Neuron (in vitro differentiated cells): Measurements from ENCODE around the gene NEDD4L.
"Not testable (repeated sequence)": the region's sequence is repeated elsewhere in the genome, so short reads cannot be mapped to it uniquely, and the experiment has no call there.

Source experiments
- H2AFZ ChIP-seq: one replicate; pipeline ENCODE4 v1.6.1; 2013; ENCODE audit warnings: low read depth, mild to moderate bottlenecking, inconsistent platforms, low read length, moderate library complexity
- H3K27me3 ChIP-seq: one replicate; pipeline ENCODE4 v1.6.1; 2013; ENCODE audit warnings: low read length; ENCODE audit not compliant: insufficient read depth
- H3K36me3 ChIP-seq: one replicate; pipeline ENCODE4 v1.6.1; 2013; ENCODE audit warnings: low read length; ENCODE audit not compliant: insufficient read depth
- H3K4me1 ChIP-seq: one replicate; pipeline ENCODE4 v1.6.1; 2013; ENCODE audit warnings: low read length; ENCODE audit not compliant: insufficient read depth
- H3K4me3 ChIP-seq: 2 replicates; pipeline ENCODE4 v1.5.1; 2013; ENCODE audit warnings: mild to moderate bottlenecking, low read length, moderate library complexity
- H3K9me3 ChIP-seq: one replicate; pipeline ENCODE4 v1.6.1; 2013; ENCODE audit warnings: low read length

Gene NEDD4L

GRCh38 chr18:58168993-58169392 is 125.0 kb downstream of the NEDD4L start:
- Histone ChIP-seq H3K27me3 (no peaks in the 10 kb centered on the region), H3K4me1 (no peaks in the 10 kb centered on the region), H3K36me3 (peaks cover 11% of the 10 kb centered on the region), H2AFZ (no peak overlapping the region), H3K4me3 (no peak overlapping the region), H3K9me3 (no peaks in the 10 kb centered on the region)

DNA sequence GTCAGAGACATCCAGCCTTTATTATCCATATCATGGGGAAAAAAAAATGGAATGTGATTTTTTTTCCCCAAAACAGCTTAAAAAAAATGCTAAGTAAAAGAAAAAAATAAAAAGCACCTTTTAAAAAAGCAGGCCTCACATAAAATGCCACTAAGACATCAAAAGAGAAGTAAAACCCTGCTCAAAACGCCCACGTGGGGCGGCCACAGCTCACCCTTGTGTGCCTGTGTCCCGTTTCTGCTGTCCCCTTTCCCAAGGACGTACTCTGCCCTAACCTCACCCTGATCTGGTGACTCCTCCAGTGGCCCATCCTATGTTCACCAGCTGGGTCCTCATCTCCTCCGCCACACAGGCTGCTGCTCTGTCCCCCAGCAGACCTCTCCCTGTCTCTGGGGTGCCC is 125.4 kb downstream of the NEDD4L start:
- H3K9me3 ChIP-seq = no peaks in the 10 kb centered on the region
- H3K27me3 ChIP-seq = no peaks in the 10 kb centered on the region
- peaks cover 11% of the 10 kb centered on the region for H3K36me3 ChIP-seq
- no peak overlapping the region for H3K4me3 ChIP-seq
- H2AFZ ChIP-seq = no peak overlapping the region
- no peaks in the 10 kb centered on the region for H3K4me1 ChIP-seq

GRCh38 chr18:58170036-58170435 is 126.0 kb downstream of the NEDD4L start:
- H3K27me3 ChIP-seq, H2AFZ ChIP-seq, H3K4me3 ChIP-seq, H3K9me3 ChIP-seq, H3K4me1 ChIP-seq: not testable (repeated sequence)
- peaks cover 11% of the 10 kb centered on the region for H3K36me3 ChIP-seq

GRCh38 chr18:58172031-58172430 is 128.0 kb downstream of the NEDD4L start:
- Histone ChIP-seq H3K36me3 (peaks cover 6% of the 10 kb centered on the region), H3K4me1 (peaks cover 5% of the 10 kb centered on the region), H3K9me3 (no peaks in the 10 kb centered on the region), H3K4me3 (no peak overlapping the region), H2AFZ (no peak overlapping the region), H3K27me3 (no peaks in the 10 kb centered on the region)

GRCh38 chr18:58174285-58174684 is 130.3 kb downstream of the NEDD4L start:
- Histone ChIP-seq H3K4me1 (peaks cover 10% of the 10 kb centered on the region), H3K27me3 (no peaks in the 10 kb centered on the region), H2AFZ (no peak overlapping the region)

DNA sequence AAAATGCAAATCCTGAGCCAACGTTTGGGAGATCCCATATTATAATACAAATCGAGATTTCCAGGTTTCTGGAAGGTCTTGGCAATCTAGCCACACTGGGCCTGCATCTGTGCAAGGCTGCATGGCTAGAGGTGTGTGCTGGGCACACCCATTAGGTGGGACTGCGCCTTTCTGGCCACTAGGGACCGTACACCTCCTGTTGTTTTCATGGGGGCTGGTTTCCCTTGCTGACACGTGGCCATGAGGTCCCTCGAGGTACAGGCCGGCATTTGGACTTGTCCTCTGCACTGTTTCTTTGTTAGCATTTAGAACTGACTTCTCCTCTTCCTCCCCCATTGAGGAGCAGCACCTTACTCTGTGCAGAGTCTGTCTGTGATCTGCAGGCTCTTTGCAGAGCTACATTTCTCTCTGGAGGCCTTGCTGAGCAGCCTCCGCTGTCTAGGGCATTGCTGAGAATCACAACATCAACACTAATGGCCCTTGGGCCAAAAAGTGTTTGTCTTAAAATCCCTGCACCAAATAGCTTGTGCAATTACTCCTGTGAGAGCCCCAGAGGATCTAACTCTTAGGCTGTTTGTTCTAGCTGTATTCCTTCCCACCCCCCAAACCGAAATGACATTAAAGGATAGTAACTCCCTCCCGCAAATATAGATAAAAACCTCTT is 131.2 kb downstream of the NEDD4L start:
- Histone ChIP-seq H3K27me3 (no peaks in the 10 kb centered on the region), H3K36me3 (peaks cover 4% of the 10 kb centered on the region), H2AFZ (no peak overlapping the region)

More at GRCh38 chr18:58174285-58174684, 130.3 kb downstream of the NEDD4L start:
- peaks cover 6% of the 10 kb centered on the region for H3K36me3 ChIP-seq
- H3K4me3 ChIP-seq = no peak overlapping the region
- H3K9me3 ChIP-seq = no peaks in the 10 kb centered on the region

DNA sequence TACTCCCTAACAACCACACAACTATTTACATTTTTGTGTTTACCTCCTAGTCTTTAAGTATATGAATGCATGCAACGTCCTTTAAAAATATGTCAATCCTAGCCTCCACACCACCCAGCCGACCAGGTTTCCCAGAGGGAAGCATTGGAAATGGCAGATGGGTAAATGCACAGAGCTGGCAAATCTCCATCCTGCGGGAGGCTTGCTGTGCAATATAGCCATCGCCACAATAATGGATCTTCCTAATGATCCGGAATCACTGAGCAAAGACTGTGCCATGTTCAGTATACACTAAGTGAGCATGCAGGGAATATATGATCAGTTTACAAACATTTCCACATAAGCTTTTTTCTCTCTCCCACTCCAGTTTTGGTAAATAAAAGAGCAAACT is 131.8 kb downstream of the NEDD4L start:
- Histone ChIP-seq H3K27me3 (no peaks in the 10 kb centered on the region), H3K4me1 (peaks cover 10% of the 10 kb centered on the region), H3K9me3 (no peaks in the 10 kb centered on the region), H3K36me3 (peaks cover 4% of the 10 kb centered on the region), H2AFZ (no peak overlapping the region), H3K4me3 (no peak overlapping the region)

More for the DNA sequence above, 131.2 kb downstream of the NEDD4L start:
- H3K4me3 ChIP-seq = no peak overlapping the region
- H3K4me1 ChIP-seq = peaks cover 10% of the 10 kb centered on the region
- no peaks in the 10 kb centered on the region for H3K9me3 ChIP-seq

DNA sequence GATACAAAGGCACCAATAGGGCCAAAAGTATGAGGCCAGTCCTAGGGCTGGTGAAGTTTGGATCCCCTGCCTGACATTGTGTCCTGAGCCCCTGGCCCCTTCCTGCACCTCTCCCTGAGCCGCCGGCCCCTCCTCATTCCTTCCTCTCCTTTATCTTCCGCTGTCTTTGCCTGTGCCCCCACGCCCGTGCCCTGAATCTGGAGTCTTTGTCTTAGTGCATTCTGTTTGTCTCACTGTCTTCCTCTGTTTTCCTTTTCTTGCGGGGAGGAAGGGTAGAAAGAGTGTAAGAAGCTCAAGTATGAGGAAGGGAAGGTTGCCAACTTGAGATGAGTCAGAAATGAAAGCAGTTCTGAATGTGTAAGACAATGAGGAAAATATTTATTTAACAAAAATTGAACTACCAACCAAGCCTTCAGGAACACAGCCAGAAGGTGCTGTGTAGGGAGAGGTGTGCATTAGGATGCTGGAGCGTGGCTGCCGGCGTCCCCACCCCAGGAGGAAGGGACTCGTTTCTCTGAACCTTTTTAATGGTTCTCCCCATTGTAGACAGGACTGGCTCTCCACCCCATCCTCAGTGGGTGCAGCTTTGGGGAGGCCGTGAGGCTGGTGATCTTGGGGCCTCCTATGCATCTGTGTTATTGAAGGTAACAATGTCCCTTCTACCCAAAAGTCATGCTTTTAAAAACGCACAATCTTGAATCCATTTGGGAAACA is 133.1 kb downstream of the NEDD4L start:
- H3K4me3 ChIP-seq = no peak overlapping the region
- H3K4me1 ChIP-seq = peaks cover 10% of the 10 kb centered on the region
- H2AFZ ChIP-seq = no peak overlapping the region
- H3K9me3 ChIP-seq = no peaks in the 10 kb centered on the region
- H3K36me3 ChIP-seq = no peaks in the 10 kb centered on the region
- no peaks in the 10 kb centered on the region for H3K27me3 ChIP-seq

- H2AFZ ChIP-seq = no peak overlapping the region
- no peaks in the 10 kb centered on the region for H3K9me3 ChIP-seq
- peaks cover 10% of the 10 kb centered on the region for H3K4me1 ChIP-seq
- no peaks in the 10 kb centered on the region for H3K36me3 ChIP-seq
- no peaks in the 10 kb centered on the region for H3K27me3 ChIP-seq
- H3K4me3 ChIP-seq = no peak overlapping the region
Measured at GRCh38 chr18:58177896-58178470, 134.0 kb downstream of the NEDD4L start.

GRCh38 chr18:58178511-58178910 is 134.5 kb downstream of the NEDD4L start:
- Histone ChIP-seq H3K27me3 (no peaks in the 10 kb centered on the region), H3K36me3 (no peaks in the 10 kb centered on the region), H2AFZ (no peak overlapping the region), H3K9me3 (no peaks in the 10 kb centered on the region), H3K4me1 (peaks cover 10% of the 10 kb centered on the region), H3K4me3 (no peak overlapping the region)

DNA sequence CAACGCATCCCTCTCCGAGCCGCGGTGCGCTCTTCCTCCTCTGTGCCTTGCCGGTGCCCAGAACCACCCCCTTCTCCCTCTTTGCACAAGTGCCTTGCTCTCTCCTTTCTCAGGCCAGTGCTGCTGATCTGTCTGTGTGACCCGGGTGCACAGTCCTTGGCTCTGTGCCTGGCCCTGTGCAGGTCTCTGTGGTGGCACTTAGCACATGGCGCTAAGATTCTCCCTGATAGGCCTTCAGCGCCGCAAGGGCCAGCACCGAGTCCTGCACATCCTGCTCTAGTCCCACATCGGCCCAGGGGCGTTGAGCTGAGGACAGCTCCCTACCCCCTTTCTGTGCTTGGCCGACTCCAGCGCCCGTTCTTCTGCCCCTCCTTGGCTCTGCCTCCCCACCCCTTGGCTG is 136.1 kb downstream of the NEDD4L start:
- Histone ChIP-seq H3K36me3 (no peaks in the 10 kb centered on the region), H3K27me3 (no peaks in the 10 kb centered on the region), H2AFZ (no peak overlapping the region), H3K4me1 (peaks cover 10% of the 10 kb centered on the region), H3K9me3 (no peaks in the 10 kb centered on the region), H3K4me3 (no peak overlapping the region)

- H3K4me1 ChIP-seq = peaks cover 10% of the 10 kb centered on the region
- no peak overlapping the region for H3K4me3 ChIP-seq
- no peaks in the 10 kb centered on the region for H3K27me3 ChIP-seq
- H3K9me3 ChIP-seq = no peaks in the 10 kb centered on the region
- H2AFZ ChIP-seq = no peak overlapping the region
- H3K36me3 ChIP-seq = no peaks in the 10 kb centered on the region
Measured at GRCh38 chr18:58180738-58181353, 136.8 kb downstream of the NEDD4L start.

GRCh38 chr18:58181988-58182387 is 138.0 kb downstream of the NEDD4L start:
- Histone ChIP-seq H3K36me3 (no peaks in the 10 kb centered on the region), H3K27me3 (no peaks in the 10 kb centered on the region), H3K9me3 (no peaks in the 10 kb centered on the region), H3K4me3 (no peak overlapping the region), H3K4me1 (peaks cover 5% of the 10 kb centered on the region), H2AFZ (no peak overlapping the region)
